Liver (tissue), 3 donors: Measurements from ENCODE around the gene OR51A2.

ENCODE experiments used
- ATF3 ChIP-seq: IDR thresholded peaks from 2 replicates; pipeline ENCODE4 v1.6.1; 2016; ENCODE audit warnings: antibody characterized with exemption
- CTCF ChIP-seq: fragments of 150-350 bp; IDR thresholded peaks from 2 replicates; pipeline ENCODE4 v1.5.1; 2017; ENCODE audit warnings: improper control_type of control experiment, low read depth, low read length; ENCODE audit not compliant: missing input control
- EGR1 ChIP-seq, 2 donors: IDR thresholded peaks; 2 replicates each; pipeline ENCODE4 v1.6.1; 2016 to 2018; ENCODE audit warnings: antibody characterized with exemption in 2 of 2, low read depth in 2 of 2
- GABPA ChIP-seq, 2 donors: IDR thresholded peaks in 1 of 2; conservative IDR thresholded peaks in 1 of 2; 2 replicates each; pipeline ENCODE4 v1.6.1; 2016; ENCODE audit warnings: antibody characterized with exemption in 2 of 2, mild to moderate bottlenecking in 1 of 2, moderate library complexity in 1 of 2
- HNF4G ChIP-seq: IDR thresholded peaks from 2 replicates; pipeline ENCODE4 v1.6.1; 2016; ENCODE audit warnings: antibody characterized with exemption
- JUND ChIP-seq, 2 donors: IDR thresholded peaks; 2 replicates each; pipeline ENCODE4 v1.6.1; 2016; ENCODE audit warnings: antibody characterized with exemption in 2 of 2
- MAX ChIP-seq: IDR thresholded peaks from 2 replicates; pipeline ENCODE4 v1.6.1; 2016; ENCODE audit warnings: antibody characterized with exemption
- RAD21 ChIP-seq, 2 donors: IDR thresholded peaks; 2 replicates each; pipeline ENCODE4 v1.6.1; 2016; ENCODE audit warnings: antibody characterized with exemption in 2 of 2, mild to moderate bottlenecking in 2 of 2
- YY1 ChIP-seq: IDR thresholded peaks from 2 replicates; pipeline ENCODE4 v1.6.1; 2016; ENCODE audit warnings: antibody characterized with exemption, mild to moderate bottlenecking
- donor health status: healthy.
- donor health status: healthy.

DNA sequence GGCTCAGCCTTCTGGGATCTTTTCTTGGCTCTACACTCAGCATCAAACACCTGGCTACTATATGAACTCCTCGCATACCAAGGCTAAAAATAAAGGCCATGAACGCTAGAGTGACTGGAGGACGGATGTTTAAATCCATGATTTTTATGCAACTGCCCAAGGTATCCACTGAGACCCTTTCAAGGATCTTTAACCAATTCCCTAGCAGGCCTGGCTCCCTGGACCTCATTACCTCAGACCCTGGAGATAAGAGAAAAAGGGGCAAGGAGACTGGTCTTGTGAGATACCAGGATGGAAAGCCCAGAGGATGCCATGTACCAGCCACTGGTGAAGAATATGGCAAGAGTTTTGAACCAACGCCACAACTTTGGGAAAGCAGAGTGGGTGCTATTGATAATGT is 36.3 kb downstream of the OR51A2 start, which contains the start of gene OR51G2:
- no peak for TF ChIP-seq YY1
- TF ChIP-seq CTCF = no peak
- no peak for TF ChIP-seq JUND (IDR thresholded peaks at IDR 0.05)
- TF ChIP-seq MAX = no peak
- no peak for TF ChIP-seq RAD21 (IDR thresholded peaks at IDR 0.05)
- TF ChIP-seq HNF4G = no peak
- no peak for TF ChIP-seq GABPA (IDR thresholded peaks at IDR 0.05 in 1 of 2, conservative IDR thresholded peaks at IDR 0.05 in 1 of 2)
- no peak for TF ChIP-seq EGR1 (IDR thresholded peaks at IDR 0.05; ENCODE audit: low read depth in 2 of 2)
- no peak for TF ChIP-seq ATF3
